NCI-H2196 treated with DMSO at 0.1 percent for 48 hours (cell line): ENCODE results near the gene SLCO3A1.

Experiments used
- DNase-seq: peaks from one replicate; lab custom pipeline; 2025; ENCODE audit not compliant: unreplicated experiment; lab: John Stamatoyannopoulos, UW

The SLCO3A1 gene

GRCh38 chr15:91936927-91937326, 83.4 kb downstream of the SLCO3A1 start:
- no peak for DNase-seq

GRCh38 chr15:91938136-91938535, 84.6 kb downstream of the SLCO3A1 start:
- DNase-seq, result no peak

DNA sequence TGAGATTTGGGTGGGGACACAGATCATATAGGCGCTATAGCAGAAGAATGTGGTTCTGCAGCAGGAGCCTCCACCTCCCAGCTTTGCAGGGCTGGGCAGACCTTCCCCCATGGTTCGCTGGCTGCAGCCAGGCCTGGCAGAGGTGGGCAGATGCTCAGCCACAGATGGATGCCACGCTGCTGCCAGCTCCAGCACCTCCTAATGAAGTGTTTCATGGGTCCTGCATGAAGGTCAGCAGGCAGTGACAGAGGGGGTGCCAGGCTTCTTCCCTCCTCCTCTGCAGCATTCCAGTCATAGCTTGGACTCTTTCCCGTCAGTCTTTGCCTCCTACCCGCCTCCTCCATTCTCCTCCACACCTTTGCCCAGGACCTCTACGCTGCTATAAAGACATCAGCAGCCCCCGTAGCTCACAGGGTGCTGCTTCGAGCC, 85.9 kb downstream of the SLCO3A1 start:
- DNase-seq, result no peak

- DNase-seq, result no peak
Observed at GRCh38 chr15:91940496-91941381, 87.2 kb downstream of the SLCO3A1 start.

DNA sequence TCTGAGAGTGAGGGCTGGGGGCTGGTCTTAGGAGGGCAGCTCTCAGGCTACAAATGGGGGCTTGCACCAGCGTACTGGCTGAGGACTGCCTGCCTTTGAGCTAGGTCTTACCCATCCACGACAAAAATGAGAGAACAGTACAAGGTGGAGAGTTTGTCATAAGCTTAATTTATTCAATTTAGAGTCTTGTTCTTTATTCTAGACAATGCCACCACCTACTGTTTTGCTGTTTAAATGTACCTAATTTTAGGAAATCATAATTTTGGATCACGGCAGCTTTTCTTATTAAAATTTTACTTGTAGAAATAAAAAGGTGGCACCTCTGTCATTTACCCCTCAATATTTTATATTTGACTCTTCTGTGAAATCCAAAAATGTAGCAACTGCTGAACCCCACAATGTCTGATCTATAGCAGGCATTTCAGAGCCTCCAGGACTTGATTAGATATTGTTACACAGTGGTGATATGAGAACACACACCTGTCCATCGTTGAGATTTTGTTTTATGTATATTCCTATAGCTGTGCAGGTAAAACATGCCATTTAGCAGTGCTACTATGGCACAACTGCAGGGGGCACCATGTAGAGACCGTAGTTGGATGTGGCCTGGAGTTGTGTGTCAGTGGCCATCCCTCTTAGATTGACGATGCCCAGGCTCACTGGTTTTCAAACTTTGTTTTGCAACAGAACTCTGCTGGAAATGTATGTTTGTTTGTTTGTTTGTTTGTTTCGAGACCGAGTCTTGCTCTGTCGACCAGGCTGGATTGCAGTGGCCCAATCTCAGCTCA, 88.6 kb downstream of the SLCO3A1 start:
- DNase-seq, result no peak

GRCh38 chr15:91942720-91943394, 89.3 kb downstream of the SLCO3A1 start:
- peak; percentile 48 for DNase-seq

GRCh38 chr15:91944331-91944730, 90.8 kb downstream of the SLCO3A1 start:
- no peak for DNase-seq

GRCh38 chr15:91945385-91945784, 91.9 kb downstream of the SLCO3A1 start:
- DNase-seq, result no peak

- no peak for DNase-seq
Observed at GRCh38 chr15:91946075-91946474, 92.6 kb downstream of the SLCO3A1 start.

GRCh38 chr15:91946581-91947292, 93.2 kb downstream of the SLCO3A1 start:
- DNase-seq, result no peak

- no peak for DNase-seq
Observed at GRCh38 chr15:91947293-91947679, 93.8 kb downstream of the SLCO3A1 start.

DNA sequence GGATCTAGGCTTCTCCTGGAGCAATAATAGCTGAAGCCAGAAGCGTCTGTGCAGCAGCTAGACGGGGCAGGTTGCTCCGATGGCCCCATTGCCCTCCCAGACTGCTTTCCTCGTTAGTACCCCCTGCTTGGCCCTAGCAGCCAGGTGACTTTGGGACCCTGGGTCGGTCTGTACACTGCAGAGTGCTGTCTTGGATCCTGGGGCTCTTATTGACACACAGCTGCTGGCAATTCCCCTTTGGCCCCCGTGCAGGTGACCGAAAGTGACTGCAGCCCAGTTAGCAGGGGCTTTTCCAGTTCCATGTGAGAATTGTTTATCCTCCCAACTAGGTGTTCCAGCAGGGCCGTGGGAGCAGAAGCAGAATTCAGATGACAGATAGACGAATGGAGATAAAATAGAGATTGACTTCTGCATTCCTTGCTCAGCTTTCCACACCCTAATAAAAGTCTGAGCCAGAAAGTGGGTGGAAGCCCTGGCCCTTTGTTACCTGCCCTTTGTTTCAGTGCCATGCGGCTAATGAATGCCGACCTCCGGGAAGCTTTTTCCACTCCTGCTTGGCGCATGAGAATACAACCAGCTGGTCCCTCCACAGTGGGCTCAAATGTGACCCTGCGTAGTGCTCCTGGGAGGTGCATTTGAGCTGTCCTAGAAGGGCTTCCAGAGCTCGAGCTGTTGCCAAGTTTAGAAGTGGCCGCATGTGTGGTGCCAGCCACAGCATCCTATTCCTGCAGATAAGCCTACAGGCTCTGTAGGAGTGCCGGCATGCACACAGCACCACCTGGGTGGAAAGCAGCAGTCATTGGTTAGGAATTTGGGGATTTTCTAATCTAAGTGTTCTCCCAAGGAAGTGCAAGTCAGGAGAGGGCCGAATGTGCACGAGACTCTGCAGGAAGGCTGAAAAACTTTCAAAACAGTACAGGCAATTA, 94.4 kb downstream of the SLCO3A1 start:
- no peak for DNase-seq

- no peak for DNase-seq
Observed at GRCh38 chr15:91949361-91949760, 95.9 kb downstream of the SLCO3A1 start.

DNA sequence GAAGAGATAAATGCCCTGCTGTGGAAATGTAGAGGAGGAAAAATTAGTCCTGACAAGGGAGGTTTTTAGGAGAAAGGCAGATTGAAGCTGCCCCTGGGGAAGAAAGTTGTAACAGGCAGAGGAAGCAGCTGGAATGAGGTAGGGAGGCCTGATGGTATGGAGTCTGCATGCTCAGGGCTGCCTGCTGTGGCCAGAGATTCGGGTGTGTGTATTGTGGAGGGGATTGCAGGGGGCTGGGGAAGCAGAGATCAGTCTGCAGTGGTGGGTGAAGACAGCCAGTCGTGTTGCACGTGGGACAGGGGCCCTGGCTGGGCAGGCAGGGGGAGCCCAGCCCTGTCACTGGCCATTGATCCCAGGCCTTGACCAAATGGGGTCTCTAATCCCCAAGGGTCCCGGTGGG, 96.5 kb downstream of the SLCO3A1 start:
- no peak for DNase-seq

DNA sequence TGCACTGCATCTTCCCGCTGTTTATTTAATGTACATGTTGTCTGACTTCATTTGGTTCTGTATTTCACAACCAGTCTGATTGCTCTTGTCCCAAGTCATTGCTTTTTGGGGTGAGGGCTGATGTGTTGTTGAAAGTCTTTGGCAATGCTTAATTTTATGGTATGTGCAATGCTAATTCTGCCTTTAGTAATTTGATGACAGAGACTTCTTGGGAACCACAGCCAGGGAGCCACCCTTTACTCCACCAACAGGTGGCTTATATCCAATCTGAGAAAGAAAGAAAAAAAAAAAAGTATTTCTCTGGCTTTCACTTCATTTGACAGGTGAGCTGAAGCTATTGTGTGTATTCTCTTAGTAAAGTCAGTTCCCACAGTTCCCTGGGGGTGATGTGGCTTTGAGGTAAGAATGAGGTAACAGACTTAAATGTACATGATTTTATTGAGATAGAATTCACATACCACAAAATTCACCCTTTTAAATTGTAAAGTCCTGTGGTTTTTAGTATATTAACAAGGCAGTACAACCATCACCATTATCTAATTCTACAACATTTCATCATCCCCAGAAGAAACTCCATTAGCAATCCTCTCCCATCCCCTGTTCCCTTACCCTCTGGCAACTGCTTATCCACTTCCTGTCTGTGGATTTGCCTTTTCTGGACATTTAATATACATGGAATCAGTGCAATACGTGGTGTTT, 97.3 kb downstream of the SLCO3A1 start:
- DNase-seq, result no peak

DNA sequence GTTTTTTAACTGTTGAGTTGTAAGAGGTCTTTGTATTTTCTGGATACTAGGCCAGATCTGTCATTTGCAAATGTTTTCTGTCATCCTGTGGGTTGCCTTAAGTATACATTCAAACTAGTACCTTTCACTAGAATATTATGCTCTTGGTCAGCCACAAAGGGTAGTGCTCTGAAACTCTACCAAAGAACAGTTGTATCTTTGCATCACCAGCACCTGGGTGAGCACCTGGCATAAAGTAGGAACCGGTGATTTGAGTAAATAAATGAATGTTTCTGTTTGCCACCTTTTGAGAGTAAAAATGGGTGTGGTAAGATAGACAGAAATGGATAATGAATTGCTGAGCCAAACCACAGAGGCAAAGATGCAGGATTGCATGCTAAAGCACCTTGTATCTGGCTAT, 98.7 kb downstream of the SLCO3A1 start:
- DNase-seq, result no peak

DNA sequence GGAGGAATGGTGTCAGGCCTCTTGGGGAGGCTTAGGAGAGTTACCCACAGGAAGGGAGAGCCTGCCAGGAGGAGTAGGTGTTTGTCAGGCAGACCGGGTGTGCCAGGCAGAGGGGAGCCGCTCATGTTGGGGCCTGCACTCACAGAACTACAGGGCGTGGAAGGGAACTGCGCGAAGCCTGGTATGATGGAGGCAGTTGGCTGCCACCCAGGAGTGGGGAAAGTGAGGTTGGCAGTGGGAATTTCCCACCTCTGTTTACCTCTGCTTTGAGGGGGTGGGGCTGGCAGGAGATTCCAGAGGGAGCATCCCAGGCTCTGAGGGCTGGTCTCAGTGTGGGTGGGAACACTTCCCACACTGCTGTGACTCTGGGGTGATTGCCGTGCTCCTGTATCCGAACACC, 99.9 kb downstream of the SLCO3A1 start:
- DNase-seq, result no peak

GRCh38 chr15:91954292-91954691, 100.8 kb downstream of the SLCO3A1 start:
- no peak for DNase-seq

- no peak for DNase-seq
Observed at GRCh38 chr15:91956026-91956723, 102.7 kb downstream of the SLCO3A1 start.
